Activated T-helper 1 cell treated with anti-CD3 and anti-CD28 coated beads, Interleukin-12 subunit alpha, Interleukin-12 subunit beta, Interleukin-2, Interleukin-4 antibody, amounts not matched to agents 30 ng/mL and 10 ng/mL and 1 ng/mL, durations not matched to agents 14 hours and 24 hours and 36 hours (primary cell): Measurements from ENCODE around the gene FLYWCH1. TPM values are rescaled to one million over a fixed set of nuclear protein-coding genes. Genes with fewer than 3 reads are reported as not detected.
"Not testable (repeated sequence)": the region's sequence is repeated elsewhere in the genome, so short reads cannot be mapped to it uniquely, and the experiment has no call there.

ENCODE experiments used
- DNase-seq: peaks from one replicate; pipeline ENCODE4 v3.0.0; 2021; ENCODE audit warnings: low spot score
- H3K27ac Mint-ChIP-seq: one replicate; pipeline ENCODE4 v1.8.0; 2021; ENCODE audit warnings: mild to moderate bottlenecking, mixed read lengths
- H3K27me3 Mint-ChIP-seq: one replicate; pipeline ENCODE4 v1.8.0; 2022; ENCODE audit warnings: mild to moderate bottlenecking, moderate library complexity, mixed read lengths; ENCODE audit not compliant: insufficient read depth
- H3K36me3 Mint-ChIP-seq: one replicate; pipeline ENCODE4 v1.8.0; 2021; ENCODE audit warnings: low read depth, mixed read lengths
- H3K4me1 Mint-ChIP-seq: one replicate; pipeline ENCODE4 v1.8.0; 2021; ENCODE audit warnings: low read depth, mixed read lengths
- H3K4me3 Mint-ChIP-seq: one replicate; pipeline ENCODE4 v1.8.0; 2021; ENCODE audit warnings: mild to moderate bottlenecking, moderate library complexity, mixed read lengths
- H3K9me3 Mint-ChIP-seq: one replicate; pipeline ENCODE4 v1.8.0; 2021; ENCODE audit warnings: mixed read lengths
- intact Hi-C: fragments of 100-400 bp; cut with micrococcal nuclease; formaldehyde crosslinking; loops from one replicate; pipeline ENCODE4 v1.15.1; 2024
- total RNA-seq: library from RNA; stranded (reverse); gene quantifications from 2 replicates; pipeline ENCODE4 v1.2.3, GENCODE V29; 2022

Gene FLYWCH1
- total RNA-seq, 1 donor from 2014 or later = 61.1 TPM

GRCh38 chr16:2904100-2904921 is 7.4 kb upstream of the FLYWCH1 start:
- Mint-ChIP-seq H3K27me3 (no peaks in the 10 kb centered on the region), H3K4me1 (peaks cover 17% of the 10 kb centered on the region), H3K27ac (peak overlapping the region; percentile 83), H3K9me3 (no peaks in the 10 kb centered on the region), H3K4me3 (peak overlapping the region; percentile 91), H3K36me3 (no peaks in the 10 kb centered on the region)
- DNase-seq = peak; percentile 76
- intact Hi-C loops = loop anchor here (1.0 to 10.0 kb wide), 8 partner anchors 8 to 390 kb away; partner anchors contain the start of genes ATP6V0C, ELOB, HCFC1R1 and KREMEN2

- H3K27ac Mint-ChIP-seq = peak overlapping the region; percentile 83
- H3K4me3 Mint-ChIP-seq = peak overlapping the region; percentile 91
- H3K4me1 Mint-ChIP-seq = peaks cover 17% of the 10 kb centered on the region
- intact Hi-C loops = loop anchor here (1.0 to 10.0 kb wide), 11 partner anchors 7 to 390 kb away; partner anchors contain the start of genes ATP6V0C, ELOB, FLYWCH2 and HCFC1R1
- H3K36me3 Mint-ChIP-seq = no peaks in the 10 kb centered on the region
- H3K9me3 Mint-ChIP-seq = no peaks in the 10 kb centered on the region
- DNase-seq = no peak
- H3K27me3 Mint-ChIP-seq = no peaks in the 10 kb centered on the region
Measured at GRCh38 chr16:2904922-2905240, 6.8 kb upstream of the FLYWCH1 start.

DNA sequence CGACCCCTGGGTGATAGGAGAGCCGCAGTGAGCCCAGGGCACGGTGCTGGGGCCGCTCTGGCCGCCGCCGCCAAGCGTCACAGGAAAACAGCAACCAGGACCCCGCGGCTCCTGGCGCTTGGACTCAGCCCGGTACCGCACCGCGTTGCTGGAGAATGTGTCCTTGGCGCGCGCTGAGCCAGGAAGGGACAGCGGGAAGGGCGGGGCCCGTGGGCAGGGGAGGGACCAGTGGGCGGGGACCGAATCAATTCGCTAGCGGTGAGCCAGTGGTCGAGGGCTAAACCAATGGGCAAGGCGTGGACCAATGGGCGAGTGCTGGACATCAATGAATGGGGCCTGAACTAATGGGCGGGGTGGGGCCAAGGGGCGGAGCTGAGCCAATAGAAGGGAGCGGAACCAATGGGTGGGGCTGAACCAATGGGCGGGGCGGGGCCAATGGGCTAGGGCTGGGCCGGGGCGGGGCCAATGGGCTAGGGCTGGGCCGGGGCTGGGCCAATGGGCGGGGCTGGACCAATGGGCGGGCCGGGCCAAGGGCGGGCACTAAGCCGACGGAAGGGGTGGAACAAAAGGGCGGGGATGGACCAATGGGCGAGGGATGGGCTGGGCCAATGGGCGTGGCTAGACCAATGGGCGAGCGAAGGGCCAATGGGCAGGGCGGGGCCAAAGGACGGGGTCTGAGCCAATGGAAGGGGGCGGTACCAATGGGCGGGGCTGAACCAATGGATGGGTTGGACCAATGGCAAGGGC is 6.3 kb upstream of the FLYWCH1 start:
- intact Hi-C loops = loop anchor here (1.0 to 10.0 kb wide), 9 partner anchors 22 to 391 kb away; partner anchors contain the start of genes ATP6V0C, ELOB, FLYWCH2 and HCFC1R1
- H3K27me3 Mint-ChIP-seq = peaks cover 2% of the 10 kb centered on the region

GRCh38 chr16:2905988-2906387 is 5.7 kb upstream of the FLYWCH1 start:
- intact Hi-C loops = loop anchor here (1.0 to 10.0 kb wide), 9 partner anchors 21 to 391 kb away; partner anchors contain the start of genes ATP6V0C, ELOB, FLYWCH2 and HCFC1R1
- Mint-ChIP-seq H3K36me3 (no peaks in the 10 kb centered on the region), H3K27me3 (peaks cover 4% of the 10 kb centered on the region), H3K9me3 (no peaks in the 10 kb centered on the region), H3K4me3 (peak overlapping the region; percentile 91), H3K27ac (peak overlapping the region; percentile 3), H3K4me1 (peaks cover 17% of the 10 kb centered on the region)
- no peak for DNase-seq

More for the DNA sequence above, 6.3 kb upstream of the FLYWCH1 start:
- Mint-ChIP-seq H3K9me3 (no peaks in the 10 kb centered on the region), H3K4me3 (peak overlapping the region; percentile 91), H3K36me3 (no peaks in the 10 kb centered on the region), H3K27ac (peak overlapping the region; percentile 44), H3K4me1 (peaks cover 17% of the 10 kb centered on the region)
- peak; percentile 95 for DNase-seq

GRCh38 chr16:2907084-2907753 is 4.5 kb upstream of the FLYWCH1 start:
- H3K27me3 Mint-ChIP-seq, H3K27ac Mint-ChIP-seq, H3K9me3 Mint-ChIP-seq, H3K36me3 Mint-ChIP-seq, H3K4me3 Mint-ChIP-seq: not testable (repeated sequence)
- H3K4me1 Mint-ChIP-seq = peaks cover 23% of the 10 kb centered on the region
- intact Hi-C loops = loop anchor here (10.0 kb wide), 2 partner anchors 198 to 392 kb away; partner anchors contain the start of gene ATP6V0C
- peak; percentile 49 for DNase-seq

GRCh38 chr16:2910441-2910969 is 1.2 kb upstream of the FLYWCH1 start:
- peaks cover 6% of the 10 kb centered on the region for H3K27me3 Mint-ChIP-seq
- H3K4me1 Mint-ChIP-seq = peaks cover 35% of the 10 kb centered on the region
- DNase-seq = no peak
- intact Hi-C loops = no loop called here
- H3K27ac Mint-ChIP-seq = no peak overlapping the region
- H3K4me3 Mint-ChIP-seq = peak overlapping the region; percentile 86
- H3K9me3 Mint-ChIP-seq = no peaks in the 10 kb centered on the region
- peaks cover 15% of the 10 kb centered on the region for H3K36me3 Mint-ChIP-seq

DNA sequence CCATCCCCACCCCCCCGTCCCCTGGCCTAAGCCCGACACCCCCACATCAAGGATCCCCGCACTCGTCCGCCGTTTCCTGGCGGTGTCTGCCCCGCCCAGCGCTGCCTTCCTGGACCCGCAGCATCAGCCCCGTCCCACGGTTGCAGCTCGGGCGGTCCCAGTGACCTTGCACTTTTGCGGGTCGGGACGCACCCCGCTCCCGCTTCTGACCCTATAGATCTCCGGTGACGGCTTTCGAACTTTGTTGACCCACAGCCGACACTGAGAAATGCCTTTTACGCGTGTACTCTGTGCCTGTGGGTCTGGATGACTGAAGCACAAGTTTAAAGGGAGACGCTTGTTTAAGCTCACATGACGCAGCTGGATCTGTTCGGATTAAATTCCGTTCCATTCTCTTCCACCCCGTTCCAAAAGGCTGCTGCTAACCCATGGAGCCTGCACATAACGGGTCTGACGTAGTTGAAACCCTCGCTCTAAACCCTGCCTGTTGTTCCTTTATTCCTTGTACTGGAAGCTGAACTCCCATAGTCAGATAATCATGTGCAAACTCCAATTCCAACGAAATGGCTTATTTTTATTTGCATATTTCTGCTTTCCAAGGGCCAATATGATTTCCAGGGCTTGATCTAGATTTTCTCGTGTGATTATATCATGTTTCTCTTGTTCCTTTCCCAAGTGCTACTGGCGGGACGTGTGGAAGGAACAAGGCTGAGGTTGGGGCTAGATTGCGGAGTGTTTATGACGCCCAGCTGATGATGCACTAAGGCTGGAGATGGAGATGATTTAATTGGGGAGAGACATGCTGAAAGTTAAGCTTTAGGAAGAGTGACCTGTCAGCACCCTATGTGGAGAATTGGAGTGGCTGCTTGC is 834 bp downstream of the FLYWCH1 start:
- H3K4me1 Mint-ChIP-seq = peaks cover 23% of the 10 kb centered on the region
- H3K4me3 Mint-ChIP-seq = peak overlapping the region; percentile 86
- H3K27ac Mint-ChIP-seq = peak overlapping the region; percentile 76
- H3K36me3 Mint-ChIP-seq = peaks cover 17% of the 10 kb centered on the region
- peak; percentile 25 for DNase-seq
- H3K9me3 Mint-ChIP-seq = no peaks in the 10 kb centered on the region
- H3K27me3 Mint-ChIP-seq = peaks cover 6% of the 10 kb centered on the region
- intact Hi-C loops = loop anchor here (1.0 kb wide), 1 partner anchor 8 kb away; no protein-coding TSS in a partner anchor

- Mint-ChIP-seq H3K4me3 (peak overlapping the region; percentile 86), H3K4me1 (peaks cover 23% of the 10 kb centered on the region), H3K9me3 (no peaks in the 10 kb centered on the region), H3K27ac (no peak overlapping the region), H3K36me3 (peaks cover 17% of the 10 kb centered on the region), H3K27me3 (peaks cover 6% of the 10 kb centered on the region)
- DNase-seq = no peak
- intact Hi-C loops = no loop called here
Measured at GRCh38 chr16:2913603-2914002, 1.9 kb downstream of the FLYWCH1 start.

DNA sequence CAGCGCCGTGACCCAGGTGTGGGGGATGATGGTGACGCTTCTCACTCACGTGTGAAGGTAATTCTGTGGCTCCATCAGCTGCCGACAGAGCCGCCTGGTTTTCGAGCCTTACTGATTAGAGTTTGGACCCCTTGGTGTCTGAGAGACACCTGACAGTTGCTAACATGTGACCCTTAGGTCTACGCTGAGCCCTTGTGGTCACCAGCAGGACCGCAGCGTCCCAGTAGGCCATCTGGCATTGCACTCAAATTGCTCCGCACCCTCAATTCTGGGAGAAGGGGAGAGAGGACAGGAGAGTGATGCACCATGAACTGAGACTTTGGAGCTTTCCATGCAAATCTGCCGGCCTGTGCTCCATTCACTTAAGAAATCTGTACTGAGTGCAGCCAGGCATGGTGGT is 2.5 kb downstream of the FLYWCH1 start:
- H3K27ac Mint-ChIP-seq = no peak overlapping the region
- peaks cover 6% of the 10 kb centered on the region for H3K27me3 Mint-ChIP-seq
- H3K4me3 Mint-ChIP-seq = peak overlapping the region; percentile 31
- intact Hi-C loops = no loop called here
- no peaks in the 10 kb centered on the region for H3K9me3 Mint-ChIP-seq
- no peak for DNase-seq
- peaks cover 23% of the 10 kb centered on the region for H3K4me1 Mint-ChIP-seq
- peaks cover 17% of the 10 kb centered on the region for H3K36me3 Mint-ChIP-seq

GRCh38 chr16:2915196-2915929 is 3.6 kb downstream of the FLYWCH1 start:
- Mint-ChIP-seq H3K27ac (peak overlapping the region; percentile 58), H3K27me3 (peaks cover 4% of the 10 kb centered on the region), H3K4me1 (peaks cover 28% of the 10 kb centered on the region), H3K4me3 (no peak overlapping the region), H3K9me3 (no peaks in the 10 kb centered on the region), H3K36me3 (peaks cover 19% of the 10 kb centered on the region)
- intact Hi-C loops = no loop called here
- DNase-seq = no peak
